Measurements from ENCODE around the gene CA4. TPM values are rescaled to one million over a fixed set of nuclear protein-coding genes. Genes with fewer than 3 reads are reported as not detected.
A peak's percentile ranks its signal among the peaks of the same experiment; 100 is the strongest.
"Not testable (repeated sequence)": the region's sequence is repeated elsewhere in the genome, so short reads cannot be mapped to it uniquely, and the experiment has no call there.

CA4 gene
- total RNA-seq, 3 donors from 2014 or later, result not detected

DNA sequence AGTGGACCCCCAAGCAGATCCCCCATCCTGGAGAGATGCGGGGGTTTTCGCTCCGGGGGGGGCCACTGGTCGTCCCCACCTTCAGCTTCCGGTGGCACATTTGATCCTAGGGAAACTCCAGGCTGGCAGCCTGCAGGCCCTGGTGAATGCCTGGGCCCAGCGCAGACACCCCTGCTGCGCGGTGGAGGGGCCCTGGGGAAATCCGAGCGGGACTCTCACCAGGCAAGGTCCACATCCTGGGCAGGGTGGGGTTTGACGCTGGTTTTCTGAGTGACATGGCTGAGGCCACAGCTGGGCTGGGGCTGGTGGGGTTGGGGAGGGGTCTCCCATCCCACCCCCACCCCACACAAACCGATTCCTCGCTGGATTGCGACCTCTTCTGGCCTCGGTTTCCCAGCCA is 30.6 kb upstream of the CA4 start:
- H3K36me3 Mint-ChIP-seq (ENCODE audit: insufficient read depth); ATAC-seq; H3K4me3 Mint-ChIP-seq; H3K27me3 Mint-ChIP-seq (ENCODE audit: low read depth); H3K4me1 Mint-ChIP-seq (ENCODE audit: low read depth); DNase-seq; H3K9me3 Mint-ChIP-seq: not testable (repeated sequence)

DNA sequence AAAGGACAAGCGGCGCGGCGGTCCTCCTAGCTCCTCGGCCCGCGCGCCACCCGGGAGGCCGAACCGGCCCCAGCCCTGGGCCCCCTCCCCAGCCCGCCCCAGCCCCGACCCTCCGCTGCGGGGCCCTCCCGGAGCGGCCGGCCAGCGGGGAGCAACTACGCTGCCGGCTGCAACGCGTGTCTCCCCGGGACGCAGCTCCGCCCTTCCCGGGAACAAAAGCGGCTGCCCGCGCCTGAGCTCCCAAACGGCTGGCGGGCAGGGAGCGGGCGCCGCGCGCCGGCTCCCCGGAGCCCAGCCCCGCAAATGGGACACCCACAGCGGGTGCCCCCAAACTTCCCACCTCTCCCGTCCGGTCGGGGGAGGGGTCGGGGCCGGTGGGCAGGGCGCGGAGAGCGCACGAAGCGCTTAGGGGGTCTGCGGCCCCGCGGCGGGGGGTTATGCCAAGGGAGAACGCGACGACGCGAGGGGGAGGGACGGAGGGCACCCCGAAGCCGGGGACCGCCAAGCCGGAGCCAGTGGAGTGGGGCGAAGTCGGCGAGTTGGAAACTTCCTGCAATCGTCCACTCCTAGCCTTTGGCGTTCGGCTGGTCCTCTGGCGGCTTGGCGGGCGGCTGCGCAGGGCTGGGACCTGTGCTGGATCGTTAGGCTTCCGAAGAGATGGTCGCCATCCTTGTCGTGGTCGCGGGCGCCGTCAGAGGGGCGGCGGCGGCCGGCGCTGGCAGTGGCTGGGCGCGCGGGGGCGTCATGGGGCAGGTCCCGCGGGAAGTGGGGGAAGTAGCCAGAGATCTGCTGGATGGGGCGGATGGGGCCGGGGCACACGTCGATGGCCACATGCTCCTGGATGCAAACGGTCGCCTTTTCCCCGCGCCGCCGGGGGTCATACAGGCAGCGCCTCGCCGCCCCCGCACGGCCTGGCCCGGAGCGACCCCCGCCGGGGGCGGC is 29.7 kb upstream of the CA4 start:
- H3K27me3 Mint-ChIP-seq (ENCODE audit: low read depth); DNase-seq; H3K4me1 Mint-ChIP-seq (ENCODE audit: low read depth); H3K36me3 Mint-ChIP-seq (ENCODE audit: insufficient read depth); H3K4me3 Mint-ChIP-seq; H3K9me3 Mint-ChIP-seq: not testable (repeated sequence)
- ATAC-seq, result peak; percentile 42 to 46

DNA sequence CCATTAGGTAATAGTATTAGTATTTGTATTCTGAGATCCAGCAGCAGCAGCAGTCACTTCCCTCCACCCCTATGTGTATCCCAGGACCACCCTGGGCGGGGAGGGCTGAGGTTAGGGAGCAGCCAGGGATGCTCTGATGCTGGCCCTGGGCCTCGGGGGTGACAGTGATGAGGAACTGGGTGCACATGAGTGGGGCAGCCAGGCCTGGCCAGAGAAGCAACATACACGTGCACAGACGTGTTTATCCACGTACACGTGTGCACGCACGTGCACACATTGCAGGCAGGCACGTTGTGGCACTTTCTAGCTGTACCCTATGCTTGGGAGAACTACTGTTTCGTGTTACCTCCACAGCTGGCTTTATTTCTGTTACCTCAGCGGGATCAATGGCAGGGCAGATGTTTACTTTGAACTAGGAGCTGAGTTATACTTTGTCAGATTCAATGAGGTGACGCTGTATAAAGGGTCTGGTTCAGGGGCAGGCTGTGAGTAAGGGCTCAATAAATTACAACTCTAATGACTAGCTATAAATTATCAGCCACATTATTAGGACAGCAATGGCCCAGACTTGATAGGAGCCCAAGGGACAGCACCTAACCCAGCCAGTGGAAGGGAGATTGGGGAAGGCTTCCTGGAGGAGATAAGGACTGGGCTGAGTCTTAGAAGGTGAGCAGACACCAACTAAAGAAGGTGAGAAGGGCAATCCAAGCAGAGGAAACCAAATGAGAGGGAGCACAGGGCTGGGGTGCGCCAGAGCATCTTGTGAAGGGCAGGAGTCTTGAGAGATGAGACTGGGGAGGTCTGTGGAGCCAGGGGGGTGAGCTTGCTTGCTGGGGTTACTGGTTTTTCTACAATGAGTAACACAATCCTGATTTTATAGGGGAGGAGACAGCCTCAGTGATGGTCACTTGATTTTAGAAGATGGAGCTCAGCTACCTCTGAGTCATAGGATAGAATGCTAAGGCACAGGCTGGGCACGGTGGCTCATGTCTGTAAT is 22.4 kb upstream of the CA4 start:
- ATAC-seq, result no peak
- Mint-ChIP-seq H3K9me3 (no peaks in the 10 kb centered on the region), H3K27me3 (ENCODE audit: low read depth) (peaks cover 4% of the 10 kb centered on the region)

DNA sequence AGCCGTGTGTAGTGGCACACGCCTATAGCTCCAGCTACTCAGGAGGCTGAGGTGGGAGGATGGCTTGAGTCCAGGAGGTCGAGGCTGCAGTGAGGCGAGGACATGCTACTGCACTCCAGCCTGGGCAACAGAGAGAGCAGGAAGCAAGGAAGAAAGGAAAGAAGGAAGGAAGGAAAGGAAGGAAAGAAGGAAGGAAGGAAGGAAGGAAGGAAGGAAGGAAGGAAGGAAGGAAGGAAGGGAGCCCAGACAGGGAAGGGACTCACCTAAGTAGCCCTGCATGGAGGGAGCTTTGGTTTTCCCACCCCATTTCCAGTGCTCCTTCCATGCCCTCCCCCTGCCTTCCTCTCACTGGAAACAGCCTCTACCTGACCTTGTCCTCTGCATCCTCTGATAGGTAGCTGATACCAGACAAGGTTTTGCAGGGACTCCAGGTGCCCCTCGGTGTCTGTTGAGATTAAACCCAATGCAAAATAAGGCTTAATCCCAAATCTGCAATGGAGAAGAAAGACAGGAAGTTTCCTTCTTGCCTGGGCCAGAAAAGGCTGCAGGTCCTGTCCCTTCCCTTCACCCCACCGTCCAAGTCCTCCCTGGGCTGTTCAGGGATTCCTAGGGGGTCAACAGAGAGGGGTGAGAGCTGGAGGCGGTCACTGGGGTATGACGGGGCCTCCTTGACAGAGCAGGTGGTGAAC is 21.5 kb upstream of the CA4 start:
- Mint-ChIP-seq H3K9me3 (no peaks in the 10 kb centered on the region), H3K36me3 (ENCODE audit: insufficient read depth) (peaks cover 6% of the 10 kb centered on the region), H3K4me3 (no peak overlapping the region), H3K4me1 (ENCODE audit: low read depth) (peaks cover 2% of the 10 kb centered on the region), H3K27me3 (ENCODE audit: low read depth) (peaks cover 4% of the 10 kb centered on the region)
- ATAC-seq (no peak), DNase-seq (no peak)

More for the DNA sequence above, 22.4 kb upstream of the CA4 start:
- DNase-seq, result no peak
- peaks cover 4% of the 10 kb centered on the region for H3K36me3 Mint-ChIP-seq (ENCODE audit: insufficient read depth)
- no peak overlapping the region for H3K4me3 Mint-ChIP-seq
- H3K4me1 Mint-ChIP-seq (ENCODE audit: low read depth), result no peaks in the 10 kb centered on the region

DNA sequence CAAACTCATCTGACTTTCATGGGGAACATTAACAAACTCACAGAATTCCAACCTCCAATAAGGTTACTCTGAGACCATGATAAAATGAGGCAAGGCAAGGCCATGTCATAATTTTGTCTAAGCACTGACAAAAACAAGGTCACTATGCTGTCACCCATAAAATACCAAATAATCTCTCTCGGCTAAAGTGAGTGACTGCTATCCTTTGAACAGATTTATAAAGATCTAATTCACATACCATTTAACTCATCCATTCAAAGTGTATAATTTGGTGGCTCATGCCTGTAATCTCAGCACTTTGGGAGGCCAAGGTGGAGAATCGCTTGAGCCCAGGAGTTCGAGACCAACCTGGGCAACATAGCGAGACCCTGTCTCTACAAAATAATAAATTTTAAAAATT is 20.6 kb upstream of the CA4 start:
- H3K27me3 Mint-ChIP-seq (ENCODE audit: low read depth), result peaks cover 4% of the 10 kb centered on the region
- H3K4me1 Mint-ChIP-seq (ENCODE audit: low read depth), result peaks cover 8% of the 10 kb centered on the region
- ATAC-seq (no peak), DNase-seq (no peak)
- H3K36me3 Mint-ChIP-seq (ENCODE audit: insufficient read depth), result peaks cover 6% of the 10 kb centered on the region
- H3K9me3 Mint-ChIP-seq, result no peaks in the 10 kb centered on the region
- no peak overlapping the region for H3K4me3 Mint-ChIP-seq

DNA sequence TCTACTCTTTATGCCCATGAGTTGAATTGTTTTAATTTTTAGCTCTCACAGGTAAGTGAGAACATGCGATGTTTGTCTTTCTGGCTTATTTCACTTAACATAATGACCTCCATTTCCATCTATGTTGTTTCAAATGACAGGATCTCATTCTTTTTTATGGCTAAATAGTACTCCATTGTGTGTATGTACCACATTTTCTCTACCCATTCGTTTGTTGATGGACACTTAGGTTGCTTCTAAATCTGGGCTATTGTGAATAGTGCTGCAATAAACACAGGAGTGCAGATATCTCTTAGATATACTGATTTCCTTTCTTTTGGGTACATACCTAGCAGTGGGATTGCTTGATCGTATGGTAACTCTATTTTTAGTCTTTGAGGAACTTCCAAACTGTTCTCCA is 19.3 kb upstream of the CA4 start:
- H3K27me3 Mint-ChIP-seq (ENCODE audit: low read depth), result peaks cover 4% of the 10 kb centered on the region
- ATAC-seq, result no peak
- no peak overlapping the region for H3K4me3 Mint-ChIP-seq
- peaks cover 6% of the 10 kb centered on the region for H3K36me3 Mint-ChIP-seq (ENCODE audit: insufficient read depth)
- no peak for DNase-seq
- no peaks in the 10 kb centered on the region for H3K9me3 Mint-ChIP-seq
- H3K4me1 Mint-ChIP-seq (ENCODE audit: low read depth), result peaks cover 21% of the 10 kb centered on the region

DNA sequence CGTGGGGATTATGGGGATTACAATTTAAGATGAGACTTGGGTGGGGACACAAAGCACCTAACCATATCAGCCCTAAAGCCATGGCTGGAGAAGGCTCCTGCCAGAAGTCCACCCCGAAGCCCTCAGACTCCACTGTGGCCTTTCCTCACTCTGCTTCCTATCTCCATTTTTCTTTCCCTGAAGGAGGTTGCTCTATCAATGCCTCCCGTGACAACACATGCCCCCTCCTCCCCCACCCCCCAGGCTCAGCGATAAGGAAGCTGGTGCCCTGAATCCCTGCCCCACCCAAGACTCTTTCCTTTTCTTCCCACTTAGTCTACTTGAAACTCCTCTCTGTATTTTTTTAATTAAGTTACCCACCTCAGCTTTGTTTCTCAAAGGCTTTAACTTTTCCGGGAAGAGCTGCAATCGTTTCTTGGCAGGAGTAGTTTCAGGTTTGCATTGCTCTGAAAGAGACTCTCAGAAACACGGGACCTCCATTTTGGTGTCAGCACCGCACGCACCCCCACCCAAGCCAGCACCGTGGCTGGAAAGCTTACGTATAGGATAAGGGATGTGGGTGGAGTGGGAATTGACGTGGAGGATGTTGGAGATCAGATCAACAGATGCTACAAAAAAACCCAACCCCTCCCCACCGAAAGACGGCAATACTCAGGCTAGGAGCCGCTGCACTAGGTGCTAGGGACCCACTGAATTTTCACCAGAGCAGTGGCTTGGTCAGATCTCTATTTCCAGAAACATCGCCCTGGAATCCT is 15.2 kb upstream of the CA4 start:
- no peaks in the 10 kb centered on the region for H3K9me3 Mint-ChIP-seq
- H3K27me3 Mint-ChIP-seq (ENCODE audit: low read depth), result peaks cover 17% of the 10 kb centered on the region
- H3K4me1 Mint-ChIP-seq (ENCODE audit: low read depth), result peaks cover 26% of the 10 kb centered on the region
- no peak for DNase-seq
- ATAC-seq, result peak in 1 of 2 donors; percentile 12
- H3K36me3 Mint-ChIP-seq (ENCODE audit: insufficient read depth), result peaks cover 6% of the 10 kb centered on the region
- H3K4me3 Mint-ChIP-seq, result peak overlapping the region; percentile 88

DNA sequence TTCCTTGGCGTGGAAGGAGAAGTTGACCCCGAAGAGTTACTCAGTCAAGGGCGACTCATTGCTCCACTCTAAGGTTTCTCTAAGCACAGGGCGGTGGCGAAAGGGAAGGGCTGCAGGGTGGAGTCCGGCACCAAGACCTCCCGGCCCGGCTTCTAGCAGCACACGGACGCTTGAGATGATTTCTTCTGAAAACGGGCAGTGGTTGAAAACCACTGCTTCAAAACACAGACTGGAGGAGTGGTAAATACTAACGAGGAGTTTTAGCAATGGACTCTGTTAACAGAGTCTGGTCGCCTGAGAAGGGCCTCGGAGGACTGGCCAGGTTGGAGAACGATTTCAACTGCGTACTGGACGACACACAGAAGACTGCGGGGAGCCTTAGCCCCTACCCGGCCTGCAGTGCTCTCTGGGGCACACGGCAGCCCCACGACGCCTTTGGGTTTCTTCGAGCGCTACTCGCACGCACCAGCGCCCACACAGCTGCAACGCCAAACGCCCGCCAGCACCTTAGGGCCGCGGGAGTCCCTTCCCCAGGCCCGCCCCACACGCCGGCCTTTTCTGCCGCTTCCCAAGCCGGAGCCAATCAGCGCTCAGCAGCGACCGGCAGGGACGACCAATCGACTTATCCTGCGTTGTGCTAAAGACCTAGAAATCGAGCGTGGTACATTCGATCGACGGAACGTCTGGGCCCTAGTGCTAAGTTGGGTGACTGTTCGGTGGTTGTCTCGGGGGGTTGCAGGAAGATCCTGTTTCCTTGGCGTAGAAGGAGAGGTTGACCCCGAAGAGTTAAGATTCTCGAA is 14.4 kb upstream of the CA4 start:
- DNase-seq, result peak; percentile 68
- Mint-ChIP-seq H3K9me3 (no peaks in the 10 kb centered on the region), H3K4me3 (peak overlapping the region; percentile 88), H3K36me3 (ENCODE audit: insufficient read depth) (peaks cover 6% of the 10 kb centered on the region), H3K4me1 (ENCODE audit: low read depth) (peaks cover 29% of the 10 kb centered on the region), H3K27me3 (ENCODE audit: low read depth) (peaks cover 25% of the 10 kb centered on the region)
- ATAC-seq, result peak; percentile 96 to 98

DNA sequence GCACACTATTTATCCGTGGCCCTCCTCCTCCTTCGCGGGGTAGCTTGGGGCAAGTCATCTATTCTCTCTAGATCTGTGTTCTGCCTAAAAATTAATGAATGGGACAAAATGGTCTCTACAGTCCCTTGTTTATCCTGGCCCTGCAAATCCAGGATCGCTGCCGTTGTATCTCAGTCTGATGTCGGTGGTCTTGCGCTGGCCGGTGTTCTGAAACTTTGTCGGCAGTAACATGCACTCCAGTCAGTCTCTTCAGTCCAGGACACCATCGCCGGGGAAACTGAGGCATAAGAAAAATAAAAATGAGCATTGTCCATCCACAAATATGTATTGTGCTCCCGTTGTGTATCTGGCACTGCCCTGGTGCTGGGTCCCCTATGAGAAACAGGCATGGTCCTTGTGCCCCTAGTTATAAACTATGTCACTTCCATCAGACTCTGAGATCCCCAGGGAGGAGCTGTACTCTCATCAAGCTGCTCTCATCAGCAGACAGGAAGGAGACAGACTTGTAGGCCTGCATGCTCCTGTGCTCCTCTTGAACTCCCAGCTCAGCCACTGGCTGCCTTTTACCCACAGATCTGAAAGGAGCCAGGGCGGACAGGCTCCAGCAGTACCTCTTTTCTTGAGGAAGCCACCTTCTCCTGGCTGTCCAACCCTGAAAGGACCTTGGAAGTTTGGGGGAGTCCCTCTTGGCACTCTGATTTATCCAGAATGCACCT is 13.7 kb upstream of the CA4 start:
- no peak for DNase-seq
- ATAC-seq, result no peak
- Mint-ChIP-seq H3K4me1 (ENCODE audit: low read depth) (peaks cover 29% of the 10 kb centered on the region), H3K27me3 (ENCODE audit: low read depth) (peaks cover 32% of the 10 kb centered on the region), H3K9me3 (no peaks in the 10 kb centered on the region), H3K4me3 (peak overlapping the region; percentile 88), H3K36me3 (ENCODE audit: insufficient read depth) (peaks cover 6% of the 10 kb centered on the region)

DNA sequence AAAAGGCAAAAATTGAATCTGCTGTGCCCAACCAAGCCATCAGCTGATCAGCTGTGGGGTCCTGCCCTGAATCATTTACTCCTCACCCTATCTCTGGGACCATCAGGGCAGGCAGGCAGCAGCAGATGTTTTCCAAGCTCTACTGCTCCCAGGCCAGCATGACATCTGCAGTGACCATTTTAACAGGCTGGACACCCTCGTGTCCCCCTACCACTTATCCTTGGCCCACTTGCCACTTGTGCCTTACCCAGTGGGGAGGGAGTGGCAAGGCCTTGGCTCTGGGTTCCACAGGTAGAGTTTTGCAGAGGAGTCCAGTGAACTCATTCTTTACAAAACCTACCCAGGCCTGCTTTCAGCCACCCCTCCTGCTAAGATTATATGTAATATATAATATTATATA is 12.0 kb upstream of the CA4 start:
- H3K4me1 Mint-ChIP-seq (ENCODE audit: low read depth), result peaks cover 35% of the 10 kb centered on the region
- DNase-seq (no peak), ATAC-seq (no peak)
- peaks cover 1% of the 10 kb centered on the region for H3K36me3 Mint-ChIP-seq (ENCODE audit: insufficient read depth)
- H3K27me3 Mint-ChIP-seq (ENCODE audit: low read depth), result peaks cover 48% of the 10 kb centered on the region
- H3K4me3 Mint-ChIP-seq, result no peak overlapping the region
- H3K9me3 Mint-ChIP-seq, result no peaks in the 10 kb centered on the region

DNA sequence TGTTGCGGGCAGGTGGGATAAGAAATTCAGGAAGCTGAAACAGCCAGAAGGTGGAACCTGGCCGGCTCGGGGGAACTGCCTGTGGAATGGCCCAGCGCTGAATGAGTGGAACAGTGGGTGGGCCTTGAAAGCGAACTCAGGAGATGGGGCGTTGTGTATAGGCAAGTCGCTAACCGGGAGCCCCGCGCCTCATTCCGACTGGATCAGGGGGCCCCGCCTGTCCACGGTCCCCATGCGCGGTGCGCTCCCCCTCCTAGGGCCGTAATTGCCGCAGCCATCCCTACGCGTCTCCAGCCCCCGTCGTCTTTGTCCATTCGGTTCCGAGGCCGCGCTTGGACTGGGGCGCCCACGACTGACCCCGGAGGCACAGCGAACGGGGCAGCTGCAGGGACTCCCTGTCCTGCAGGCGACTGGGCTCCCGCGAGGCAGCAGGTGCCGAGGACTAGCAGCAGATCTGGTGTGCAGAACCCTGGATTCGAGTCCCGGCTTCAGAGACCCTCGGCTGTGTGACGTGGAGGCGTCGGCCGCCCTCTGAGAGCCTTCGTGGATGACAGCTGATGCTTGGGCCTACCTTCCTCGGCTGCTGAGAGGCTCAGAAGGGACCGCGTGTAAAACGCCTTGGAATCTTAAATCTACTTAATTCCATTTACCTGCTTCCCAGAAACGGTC is 10.9 kb upstream of the CA4 start:
- DNase-seq (no peak), ATAC-seq (no peak)
- Mint-ChIP-seq H3K9me3 (no peaks in the 10 kb centered on the region), H3K4me1 (ENCODE audit: low read depth) (peaks cover 41% of the 10 kb centered on the region), H3K27me3 (ENCODE audit: low read depth) (peaks cover 58% of the 10 kb centered on the region), H3K4me3 (no peak overlapping the region), H3K36me3 (ENCODE audit: insufficient read depth) (no peaks in the 10 kb centered on the region)
